PFSK-1 (cell line): ENCODE results near the gene MYT1. TPM values are rescaled to one million over a fixed set of nuclear protein-coding genes. Genes with fewer than 3 reads are reported as not detected.

Experiments
- FOXP2 ChIP-seq: optimal IDR thresholded peaks from 2 replicates; pipeline ENCODE3; 2011; ENCODE audit warnings: borderline replicate concordance, control low read depth, inconsistent platforms; ENCODE audit not compliant: insufficient read depth; ENCODE audit errors: extremely low read length, extremely low read depth
- POLR2AphosphoS5 ChIP-seq: IDR thresholded peaks from 2 replicates; pipeline ENCODE4 v1.6.1; 2012; ENCODE audit warnings: low read depth, mild to moderate bottlenecking, control low read depth, low read length, moderate library complexity
- SIN3A ChIP-seq: IDR thresholded peaks from 2 replicates; pipeline ENCODE4 v1.6.1; 2012; ENCODE audit warnings: mild to moderate bottlenecking, low read length, moderate library complexity, borderline replicate concordance; ENCODE audit not compliant: insufficient read depth
- TAF1 ChIP-seq: IDR thresholded peaks from 2 replicates; pipeline ENCODE4 v1.6.1; 2012; ENCODE audit warnings: low read length, control low read depth, borderline replicate concordance; ENCODE audit not compliant: insufficient read depth
- polyA plus RNA-seq: library from polyadenylated mRNA; unstranded; fragments of >200 nt; gene quantifications from one replicate; pipeline ENCODE4 v1.2.1, GENCODE V29; 2012; ENCODE audit warnings: low read depth, missing spikeins; ENCODE audit not compliant: insufficient read length
- TF ChIP-seq, protein P1 (sequence below), 2 experiments: IDR thresholded peaks; 2 replicates each; pipeline versions ENCODE4 v1.6.1 to v1.8.0; 2011 to 2012; ENCODE audit warnings: low read depth in 2 of 2, low read length in 2 of 2, control low read depth in 1 of 2, inconsistent platforms in 1 of 2, mild to moderate bottlenecking in 1 of 2, moderate library complexity in 1 of 2; ENCODE audit not compliant: insufficient read depth in 1 of 2

Gene MYT1
- 0.49 TPM for polyA plus RNA-seq

DNA sequence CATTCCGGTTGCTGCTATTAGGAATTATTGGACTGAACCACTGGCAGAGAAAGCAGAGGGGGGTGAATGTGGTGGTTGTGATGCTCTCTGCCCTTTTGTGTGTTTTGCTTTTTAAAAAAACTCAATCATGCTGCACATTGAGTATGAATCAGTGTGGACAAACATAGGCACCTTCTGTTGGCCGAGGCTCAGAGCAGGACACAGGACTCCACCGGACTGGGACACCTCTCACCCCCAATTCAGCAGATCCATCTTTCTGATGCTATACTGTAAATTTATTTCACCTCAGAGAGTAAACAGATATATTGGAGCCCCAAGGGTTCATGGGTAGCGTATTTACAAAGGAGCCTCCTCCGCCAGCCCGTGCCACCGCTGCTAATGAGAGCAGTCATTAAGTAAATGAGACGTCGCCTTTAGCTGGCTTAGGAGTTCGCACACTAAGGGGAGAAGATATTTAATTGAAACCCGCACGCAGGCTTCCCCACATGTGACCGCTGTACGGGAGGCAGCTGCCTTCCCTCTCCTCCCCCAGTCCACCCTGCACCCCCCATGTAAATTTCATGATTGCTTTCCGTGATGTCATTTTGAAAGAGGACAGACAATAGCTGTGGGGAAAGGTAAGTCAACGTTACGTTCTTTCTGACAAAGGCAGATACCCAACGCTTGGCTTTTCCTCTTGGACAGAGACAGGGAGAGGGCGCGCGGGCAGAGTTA lies at the start of gene MYT1:
TSS of gene MYT1 (plus strand) at position 330 of the 714 bp plus-strand sequence. CDS start 34,410 bp downstream, outside the sequence.
- TF ChIP-seq SIN3A (no peak), POLR2AphosphoS5 (no peak), FOXP2 (no peak)

DNA sequence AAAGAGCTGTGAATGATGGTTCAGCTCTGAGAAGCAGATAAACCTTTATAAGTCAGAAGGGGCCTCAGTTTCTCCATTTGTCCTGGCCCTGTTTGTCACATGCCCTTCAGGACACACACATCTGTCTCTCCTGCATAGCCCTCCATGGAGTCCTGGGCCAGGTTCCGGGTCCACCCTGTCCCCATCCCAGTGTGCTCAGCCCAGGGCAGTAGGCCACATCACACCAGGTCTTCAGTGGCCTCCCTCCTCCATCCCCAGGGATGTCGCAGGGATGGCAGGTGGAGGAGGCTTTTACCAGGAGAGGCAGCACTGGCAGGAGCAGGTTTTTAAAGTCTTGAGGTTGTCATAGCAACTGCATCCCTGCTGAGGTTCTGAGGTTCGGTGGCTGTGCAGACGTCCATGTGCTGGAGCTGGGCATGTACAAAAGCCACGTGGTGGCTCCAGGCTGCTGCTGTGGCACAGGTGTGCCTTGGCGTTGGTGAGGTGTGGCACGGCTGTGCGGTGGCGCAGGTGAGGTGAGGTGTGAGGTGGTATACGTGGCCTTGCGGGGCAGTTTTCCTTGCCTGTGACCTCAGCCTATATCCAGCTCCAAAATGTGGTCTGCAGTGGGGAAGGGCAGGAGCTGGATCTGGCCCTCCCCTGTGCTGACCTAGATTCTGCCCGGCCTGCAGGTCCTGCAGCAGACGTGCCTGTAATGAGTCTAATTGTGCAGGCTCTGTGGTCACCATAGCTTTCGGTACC lies 48.9 kb upstream of the MYT1 start:
- TF ChIP-seq POLR2AphosphoS5, result no peak
- TF ChIP-seq FOXP2, result no peak
- no peak for TF ChIP-seq SIN3A
- TF ChIP-seq, protein P1, sequence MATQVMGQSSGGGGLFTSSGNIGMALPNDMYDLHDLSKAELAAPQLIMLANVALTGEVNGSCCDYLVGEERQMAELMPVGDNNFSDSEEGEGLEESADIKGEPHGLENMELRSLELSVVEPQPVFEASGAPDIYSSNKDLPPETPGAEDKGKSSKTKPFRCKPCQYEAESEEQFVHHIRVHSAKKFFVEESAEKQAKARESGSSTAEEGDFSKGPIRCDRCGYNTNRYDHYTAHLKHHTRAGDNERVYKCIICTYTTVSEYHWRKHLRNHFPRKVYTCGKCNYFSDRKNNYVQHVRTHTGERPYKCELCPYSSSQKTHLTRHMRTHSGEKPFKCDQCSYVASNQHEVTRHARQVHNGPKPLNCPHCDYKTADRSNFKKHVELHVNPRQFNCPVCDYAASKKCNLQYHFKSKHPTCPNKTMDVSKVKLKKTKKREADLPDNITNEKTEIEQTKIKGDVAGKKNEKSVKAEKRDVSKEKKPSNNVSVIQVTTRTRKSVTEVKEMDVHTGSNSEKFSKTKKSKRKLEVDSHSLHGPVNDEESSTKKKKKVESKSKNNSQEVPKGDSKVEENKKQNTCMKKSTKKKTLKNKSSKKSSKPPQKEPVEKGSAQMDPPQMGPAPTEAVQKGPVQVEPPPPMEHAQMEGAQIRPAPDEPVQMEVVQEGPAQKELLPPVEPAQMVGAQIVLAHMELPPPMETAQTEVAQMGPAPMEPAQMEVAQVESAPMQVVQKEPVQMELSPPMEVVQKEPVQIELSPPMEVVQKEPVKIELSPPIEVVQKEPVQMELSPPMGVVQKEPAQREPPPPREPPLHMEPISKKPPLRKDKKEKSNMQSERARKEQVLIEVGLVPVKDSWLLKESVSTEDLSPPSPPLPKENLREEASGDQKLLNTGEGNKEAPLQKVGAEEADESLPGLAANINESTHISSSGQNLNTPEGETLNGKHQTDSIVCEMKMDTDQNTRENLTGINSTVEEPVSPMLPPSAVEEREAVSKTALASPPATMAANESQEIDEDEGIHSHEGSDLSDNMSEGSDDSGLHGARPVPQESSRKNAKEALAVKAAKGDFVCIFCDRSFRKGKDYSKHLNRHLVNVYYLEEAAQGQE (IDR thresholded peaks at IDR 0.05; ENCODE audit: insufficient read depth in 1 of 2, low read depth in 2 of 2, low read length in 2 of 2), result no peak
- TF ChIP-seq TAF1, result no peak

DNA sequence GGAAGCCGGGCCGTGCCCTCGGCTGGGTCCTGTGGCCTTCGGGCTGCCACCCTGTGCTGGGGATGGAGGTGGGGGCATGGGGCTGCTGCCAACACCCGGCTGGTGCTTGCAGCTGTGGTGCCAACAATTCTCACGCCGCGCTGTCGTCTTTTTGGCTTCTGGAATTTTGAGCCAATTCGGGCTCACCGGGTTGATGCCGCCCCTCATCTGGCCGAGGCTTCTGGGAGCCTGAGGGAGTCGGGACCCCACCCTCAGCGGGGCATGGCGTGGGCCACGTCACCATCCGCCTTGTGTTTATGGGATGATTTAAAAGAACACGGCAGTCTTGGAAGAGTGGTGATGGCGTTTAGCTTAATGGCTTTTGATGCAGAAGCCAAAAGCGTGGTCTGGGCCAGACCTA lies 48.2 kb upstream of the MYT1 start:
- TF ChIP-seq POLR2AphosphoS5, result no peak
- TF ChIP-seq, protein P1 (IDR thresholded peaks at IDR 0.05; ENCODE audit: insufficient read depth in 1 of 2, low read depth in 2 of 2, low read length in 2 of 2), result no peak
- no peak for TF ChIP-seq TAF1
- no peak for TF ChIP-seq FOXP2
- TF ChIP-seq SIN3A, result no peak

DNA sequence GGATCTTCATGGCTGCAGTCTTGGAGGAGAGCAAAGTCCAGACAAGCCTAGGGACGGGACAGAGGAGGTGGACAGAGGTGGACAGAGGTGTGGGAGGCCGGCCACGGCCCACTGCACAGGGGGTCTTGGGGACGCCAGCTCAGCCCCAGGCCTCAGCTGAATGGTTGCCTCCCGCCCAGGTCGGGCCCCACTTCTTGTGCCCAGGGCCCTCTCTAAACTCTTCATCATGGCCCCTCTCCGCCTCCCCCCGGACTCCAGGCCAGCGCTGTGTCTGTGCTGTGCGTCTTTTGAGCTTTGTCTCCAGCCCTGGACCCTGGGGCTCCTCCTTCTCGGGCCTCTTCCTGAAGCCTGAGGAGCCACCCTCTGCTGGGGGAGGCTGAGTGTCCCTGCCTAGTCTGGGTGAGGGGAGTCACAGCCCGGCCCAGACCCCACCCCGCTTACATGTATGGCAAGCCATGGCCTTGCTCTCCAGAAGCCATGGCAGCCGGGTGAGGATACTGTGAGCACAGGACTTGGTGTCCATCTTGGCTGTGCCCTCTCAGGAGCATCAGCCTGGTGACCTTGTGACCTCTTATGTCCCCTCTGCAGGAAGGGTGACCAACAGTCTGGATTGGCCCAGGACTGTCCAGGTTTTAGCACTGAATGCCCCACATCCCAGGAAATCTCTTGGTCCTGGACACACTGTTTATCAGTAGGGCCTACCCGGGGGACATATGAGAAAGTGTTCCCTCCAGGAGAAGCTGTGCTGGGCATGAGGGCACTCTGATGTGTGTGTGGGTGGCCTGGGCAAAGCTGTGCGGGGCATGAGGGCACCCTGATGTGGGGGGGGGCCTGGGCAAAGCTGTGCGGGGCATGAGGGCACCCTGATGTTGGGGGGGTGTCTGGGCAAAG lies 47.5 kb upstream of the MYT1 start:
- TF ChIP-seq SIN3A (no peak), FOXP2 (no peak)

DNA sequence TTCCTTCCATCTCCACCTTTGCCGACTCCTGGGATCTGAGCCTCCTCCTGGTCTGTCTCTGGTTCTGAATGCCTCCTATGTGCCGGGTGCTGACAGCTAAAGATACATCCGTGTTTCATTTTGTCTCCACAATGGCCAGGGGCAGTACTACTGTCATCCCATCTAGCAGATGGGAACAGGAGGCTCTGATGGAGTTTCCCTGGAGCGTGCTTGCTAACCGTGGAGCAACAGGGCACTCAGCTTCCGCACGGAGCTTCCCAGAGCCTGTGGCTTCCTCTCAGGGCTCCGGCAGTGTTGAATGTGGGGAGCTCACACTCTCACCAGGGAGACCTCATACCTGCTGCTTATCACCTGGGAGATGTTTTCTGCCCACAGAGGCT lies 45.0 kb upstream of the MYT1 start:
- no peak for TF ChIP-seq TAF1
- no peak for TF ChIP-seq SIN3A
- TF ChIP-seq, protein P1 (IDR thresholded peaks at IDR 0.05; ENCODE audit: insufficient read depth in 1 of 2, low read depth in 2 of 2, low read length in 2 of 2), result no peak
- TF ChIP-seq FOXP2, result no peak
